ENCODE data around the gene RAPH1.

The RAPH1 gene

DNA sequence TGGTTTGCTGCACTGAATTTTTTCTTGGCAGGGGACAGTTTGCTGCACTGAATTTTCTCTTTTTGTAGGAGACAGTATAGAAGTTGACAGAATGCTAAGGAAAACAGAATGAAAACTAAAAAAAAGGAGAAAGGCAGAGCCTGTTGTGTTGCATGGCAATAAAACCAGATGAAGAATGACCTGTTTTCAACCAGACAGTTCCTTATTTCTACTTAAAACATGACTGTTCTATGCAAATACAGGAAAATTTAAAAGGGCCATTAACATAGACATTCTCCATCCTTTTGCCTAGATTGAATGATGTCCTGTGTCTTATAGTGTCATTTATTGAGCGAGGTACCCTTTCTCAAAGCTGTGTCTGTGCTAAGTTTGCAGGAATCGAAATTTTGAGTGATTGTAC lies 173.6 kb downstream of the RAPH1 start:
- no peak for DNase-seq (ENCODE audit: low read depth)

DNA sequence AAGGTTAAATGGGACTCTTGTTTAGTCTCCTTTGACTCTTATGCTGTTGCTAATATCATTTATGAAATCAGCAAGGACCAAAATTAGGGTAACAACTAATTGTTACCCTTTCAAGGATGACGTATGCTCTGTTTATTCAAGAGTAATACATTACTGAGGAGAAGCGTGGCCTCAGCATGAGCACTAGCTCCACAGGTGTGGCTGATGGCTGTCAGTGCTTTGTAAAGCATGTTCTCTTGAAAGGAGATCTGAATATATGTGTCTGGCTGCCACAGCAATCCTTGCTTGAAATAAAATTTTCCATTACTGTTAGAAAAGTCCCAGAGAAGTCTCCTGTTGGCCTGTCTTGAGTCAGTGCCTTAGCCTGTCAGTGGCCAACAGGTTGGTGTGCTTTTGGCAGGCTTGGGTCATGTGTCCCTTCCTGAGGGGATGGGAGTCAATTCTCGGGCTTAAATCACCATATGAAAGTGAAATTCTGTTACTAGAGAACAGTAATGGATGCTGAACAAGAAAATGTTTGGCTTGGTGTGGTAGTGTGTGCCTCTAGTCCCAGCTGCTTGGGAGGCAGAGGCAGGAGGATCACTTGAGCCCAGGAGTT lies 174.2 kb downstream of the RAPH1 start:
- DNase-seq (ENCODE audit: low read depth), result no peak

DNA sequence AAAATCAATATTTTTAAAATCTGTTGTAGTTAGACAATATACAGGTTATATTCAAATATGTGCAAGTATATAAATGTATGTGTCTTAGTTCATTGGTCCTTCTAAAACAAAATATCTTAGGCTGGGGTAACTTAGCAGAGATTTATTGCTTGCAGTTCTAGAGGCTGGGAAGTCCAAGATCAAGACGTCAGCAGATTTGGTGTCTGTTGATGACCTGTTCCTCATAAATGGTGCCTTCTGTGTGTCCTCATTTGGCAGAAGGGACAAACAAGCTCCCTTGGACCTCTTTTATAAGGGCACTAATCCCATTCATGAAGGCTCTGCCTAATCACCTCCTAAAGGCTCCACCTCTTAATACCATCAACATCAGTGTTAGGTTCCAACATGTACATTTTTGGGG lies 175.7 kb downstream of the RAPH1 start:
- no peak for DNase-seq (ENCODE audit: low read depth)

DNA sequence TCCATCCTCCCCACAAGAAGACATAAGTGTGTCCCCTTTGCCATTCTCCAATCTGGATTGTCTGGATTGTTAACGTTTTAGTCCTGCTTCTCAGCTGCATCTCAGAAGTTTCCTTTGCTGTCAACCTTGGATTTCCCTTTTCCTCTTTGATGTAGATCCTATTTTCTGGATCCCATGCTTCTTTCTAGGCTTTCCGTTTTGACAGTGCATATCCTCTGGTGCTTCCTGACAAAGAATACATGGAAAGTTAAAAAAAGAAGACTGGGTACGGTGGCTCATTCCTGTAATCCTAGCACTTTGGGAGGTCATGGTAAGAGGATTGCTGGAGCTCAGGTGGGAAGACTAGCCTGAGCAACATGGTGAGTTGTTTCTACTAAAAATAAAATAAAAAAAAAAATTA lies 180.1 kb downstream of the RAPH1 start:
- DNase-seq (ENCODE audit: low read depth), result no peak

DNA sequence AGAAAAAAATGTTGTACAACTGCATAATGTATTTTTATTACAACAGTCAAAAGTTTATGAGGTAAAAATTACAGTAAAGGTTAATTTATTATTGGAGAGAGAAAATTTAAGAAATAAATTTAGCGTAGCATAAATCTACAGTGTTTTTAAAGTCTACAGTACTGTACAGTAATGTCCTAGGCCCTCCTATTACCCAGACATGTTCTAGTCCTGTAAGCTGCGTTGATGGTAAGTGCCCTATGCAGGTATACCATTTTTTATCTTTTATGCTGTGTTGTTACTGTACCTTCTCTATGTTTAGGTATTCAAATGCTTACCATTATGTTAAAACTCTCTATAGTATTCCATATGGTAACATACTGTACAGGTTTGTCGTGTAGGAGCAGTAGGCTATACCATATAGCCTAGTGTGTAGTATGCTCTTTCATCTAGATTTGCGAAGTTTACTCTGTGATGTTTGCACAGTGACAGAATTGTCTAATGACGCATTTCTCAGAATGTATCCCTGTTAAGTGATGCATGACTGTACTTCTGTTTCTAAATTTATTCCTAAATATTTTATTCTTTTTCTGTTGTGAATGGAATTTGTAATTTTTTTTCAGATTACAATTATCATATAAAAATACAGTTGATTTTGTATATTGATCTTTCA lies 182.4 kb downstream of the RAPH1 start:
- DNase-seq (ENCODE audit: low read depth), result no peak

DNA sequence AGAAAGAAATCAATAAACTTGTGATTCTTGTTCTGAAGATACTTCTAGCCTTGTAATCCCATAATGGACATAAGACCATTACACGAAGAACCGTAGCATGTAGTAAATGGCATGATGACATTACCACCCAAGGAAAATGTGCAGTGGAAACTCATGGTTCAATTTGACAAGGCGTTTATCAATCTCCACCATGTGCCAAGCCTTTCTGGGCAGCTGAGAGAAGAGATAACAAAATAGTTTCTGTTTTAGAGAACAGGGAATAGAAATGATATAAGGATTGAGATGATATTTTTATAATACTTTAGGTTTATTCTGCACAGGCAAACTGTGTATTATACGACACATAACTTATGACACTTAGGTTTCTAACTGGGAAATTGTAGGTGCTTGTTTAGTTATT lies 187.7 kb downstream of the RAPH1 start:
- DNase-seq (ENCODE audit: low read depth), result no peak

DNA sequence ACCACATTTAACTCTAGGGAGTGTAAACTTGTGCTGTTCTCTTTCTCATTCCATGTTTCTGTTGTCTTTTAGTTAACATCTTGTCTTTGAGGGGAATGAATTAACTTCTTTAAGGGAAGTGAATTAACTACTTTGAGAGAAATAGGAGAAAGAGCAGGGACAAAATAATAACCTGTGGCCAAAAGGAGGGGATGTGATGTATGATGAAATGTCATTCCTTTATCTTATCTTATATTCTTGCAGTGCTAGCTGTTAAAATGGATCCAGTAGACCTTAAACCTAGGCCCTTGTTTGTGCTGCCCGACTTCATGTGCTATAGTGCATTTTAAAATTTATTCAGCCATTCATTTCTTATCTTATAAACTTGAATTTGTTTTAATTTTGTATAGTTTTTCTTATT lies 188.5 kb downstream of the RAPH1 start:
- DNase-seq (ENCODE audit: low read depth), result no peak

DNA sequence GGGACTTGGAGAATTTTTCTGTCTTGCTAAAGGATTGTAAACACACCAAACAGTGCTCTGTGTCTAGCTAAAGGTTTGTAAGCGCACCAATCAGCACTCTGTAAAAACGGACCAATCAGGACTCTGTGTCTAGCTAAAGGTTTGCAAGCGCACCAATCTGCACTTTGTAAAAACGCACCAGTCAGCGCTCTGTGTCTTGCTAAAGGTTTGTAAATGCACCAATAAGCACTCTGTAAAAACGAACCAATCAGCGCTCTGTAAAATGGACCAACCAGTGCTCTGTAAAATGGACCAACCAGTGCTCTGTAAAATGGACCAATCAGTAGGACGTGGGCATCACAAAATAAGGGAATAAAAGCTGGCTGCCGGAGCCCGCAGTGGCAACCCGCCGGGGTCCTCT lies 190.4 kb downstream of the RAPH1 start:
- no peak for DNase-seq (ENCODE audit: low read depth)
